HG02981 (cell line): ENCODE data around the gene TDRKH.
"Not testable (repeated sequence)": the region's sequence is repeated elsewhere in the genome, so short reads cannot be mapped to it uniquely, and the experiment has no call there.

Source experiments
- ATAC-seq: cut with Tn5 transposase; IDR thresholded peaks from one replicate; pipeline ENCODE4 v1.9.1; 2021; ENCODE audit warnings: mild to moderate bottlenecking, moderate library complexity; ENCODE audit not compliant: unreplicated experiment

The TDRKH gene

GRCh38 chr1:151768351-151769066 lies 21.8 kb downstream of the TDRKH start:
- ATAC-seq = not testable (repeated sequence)

GRCh38 chr1:151763990-151764389 lies 26.3 kb downstream of the TDRKH start:
- no peak for ATAC-seq

- peak; percentile 97 for ATAC-seq
These were observed 27.1 kb downstream of the TDRKH start, which contains the start of gene MRPL9 for GRCh38 chr1:151762941-151763921. Gene MRPL9, minus strand, starts transcription at chr1:151763496. Its CDS starts 17 bp downstream, at chr1:151763479.

- no peak for ATAC-seq
These were observed 29.5 kb downstream of the TDRKH start for GRCh38 chr1:151760597-151761385.

DNA sequence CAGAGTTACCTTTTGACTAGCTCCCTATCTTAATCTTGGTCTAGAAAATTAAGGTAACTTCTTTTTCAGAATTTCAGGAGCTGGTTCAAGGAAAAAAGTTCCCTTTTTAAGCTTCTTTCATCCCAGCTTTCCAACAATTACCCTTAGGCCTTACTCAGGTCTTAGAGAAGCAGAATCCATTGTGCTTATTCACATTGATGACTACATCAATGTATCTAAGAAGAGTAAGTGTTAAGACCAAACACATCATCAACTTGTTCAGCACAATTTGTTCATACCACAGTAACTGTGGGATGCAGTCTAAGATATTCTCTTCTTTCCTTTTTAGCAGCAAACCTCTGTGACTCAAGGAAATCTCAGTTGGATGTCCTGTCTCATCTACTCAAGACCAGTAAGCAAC lies 31.1 kb downstream of the TDRKH start:
- no peak for ATAC-seq

GRCh38 chr1:151756291-151756690 lies 34.0 kb downstream of the TDRKH start:
- no peak for ATAC-seq

- no peak for ATAC-seq
These were observed 48.8 kb downstream of the TDRKH start for GRCh38 chr1:151741516-151741915.

GRCh38 chr1:151739590-151740355 lies 50.5 kb downstream of the TDRKH start:
- no peak for ATAC-seq

GRCh38 chr1:151737479-151737878 lies 52.8 kb downstream of the TDRKH start:
- ATAC-seq = no peak

DNA sequence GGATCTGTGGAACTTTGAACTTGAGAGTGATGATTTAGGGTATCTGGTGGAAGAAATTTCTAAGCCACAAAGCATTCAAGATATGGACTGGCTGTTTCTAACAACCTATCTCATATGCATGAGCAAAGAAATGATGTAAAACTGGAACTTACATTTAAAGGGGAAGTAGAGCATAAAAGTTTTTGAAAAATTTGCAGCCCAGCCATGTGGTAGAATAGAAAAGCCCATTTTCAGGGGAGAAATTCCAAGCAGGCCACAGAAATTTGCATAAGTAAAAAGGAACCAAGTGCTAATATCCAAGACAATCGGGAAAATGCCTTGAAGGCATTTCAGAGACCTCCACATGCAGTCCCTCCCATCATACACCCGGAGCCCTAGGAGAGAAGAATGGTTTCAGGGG lies 53.3 kb downstream of the TDRKH start:
- no peak for ATAC-seq

- ATAC-seq = not testable (repeated sequence)
These were observed 56.3 kb downstream of the TDRKH start for GRCh38 chr1:151733995-151734394.

- ATAC-seq = no peak
These were observed 57.2 kb downstream of the TDRKH start for GRCh38 chr1:151733126-151733525.

GRCh38 chr1:151729966-151730291 lies 60.4 kb downstream of the TDRKH start:
- ATAC-seq = no peak

DNA sequence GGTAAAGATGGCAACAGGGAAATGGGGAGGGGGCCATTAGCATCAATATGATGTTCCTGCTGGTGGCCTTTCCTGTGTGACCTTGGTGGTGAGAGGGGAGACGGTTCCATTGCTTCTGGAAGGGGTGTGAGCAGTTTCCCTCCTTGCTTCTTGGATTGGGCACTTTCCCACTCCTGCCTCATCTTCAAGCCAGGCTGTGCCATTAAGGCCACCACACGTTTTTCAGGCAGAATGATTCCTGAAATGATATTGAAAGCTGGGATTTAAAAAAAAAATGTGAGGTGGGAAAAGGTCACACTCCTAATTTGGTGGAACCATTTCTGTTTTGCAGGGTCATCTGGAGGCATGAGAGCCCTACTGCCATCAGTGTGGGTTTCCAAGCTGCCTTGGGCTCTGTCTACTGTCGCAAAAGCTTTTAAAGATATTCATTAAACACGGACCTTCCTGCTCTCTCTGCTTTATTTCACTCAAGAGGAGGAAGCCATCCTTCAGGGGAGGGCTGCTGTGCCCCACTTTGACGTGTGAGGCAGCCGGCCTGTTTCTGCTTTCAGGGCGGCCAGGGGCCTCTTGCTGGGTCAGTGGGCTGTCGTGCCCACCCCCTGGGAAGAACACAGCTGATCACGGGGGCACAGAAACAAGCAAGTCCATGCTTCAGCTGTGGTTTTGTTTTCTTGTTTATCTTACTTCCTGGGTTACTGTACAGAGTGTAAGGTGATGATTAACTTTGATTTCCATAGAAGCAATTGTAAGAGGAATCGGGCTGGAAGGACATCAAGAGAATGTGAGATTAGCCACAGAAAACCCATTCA lies 60.9 kb downstream of the TDRKH start:
- ATAC-seq = no peak

DNA sequence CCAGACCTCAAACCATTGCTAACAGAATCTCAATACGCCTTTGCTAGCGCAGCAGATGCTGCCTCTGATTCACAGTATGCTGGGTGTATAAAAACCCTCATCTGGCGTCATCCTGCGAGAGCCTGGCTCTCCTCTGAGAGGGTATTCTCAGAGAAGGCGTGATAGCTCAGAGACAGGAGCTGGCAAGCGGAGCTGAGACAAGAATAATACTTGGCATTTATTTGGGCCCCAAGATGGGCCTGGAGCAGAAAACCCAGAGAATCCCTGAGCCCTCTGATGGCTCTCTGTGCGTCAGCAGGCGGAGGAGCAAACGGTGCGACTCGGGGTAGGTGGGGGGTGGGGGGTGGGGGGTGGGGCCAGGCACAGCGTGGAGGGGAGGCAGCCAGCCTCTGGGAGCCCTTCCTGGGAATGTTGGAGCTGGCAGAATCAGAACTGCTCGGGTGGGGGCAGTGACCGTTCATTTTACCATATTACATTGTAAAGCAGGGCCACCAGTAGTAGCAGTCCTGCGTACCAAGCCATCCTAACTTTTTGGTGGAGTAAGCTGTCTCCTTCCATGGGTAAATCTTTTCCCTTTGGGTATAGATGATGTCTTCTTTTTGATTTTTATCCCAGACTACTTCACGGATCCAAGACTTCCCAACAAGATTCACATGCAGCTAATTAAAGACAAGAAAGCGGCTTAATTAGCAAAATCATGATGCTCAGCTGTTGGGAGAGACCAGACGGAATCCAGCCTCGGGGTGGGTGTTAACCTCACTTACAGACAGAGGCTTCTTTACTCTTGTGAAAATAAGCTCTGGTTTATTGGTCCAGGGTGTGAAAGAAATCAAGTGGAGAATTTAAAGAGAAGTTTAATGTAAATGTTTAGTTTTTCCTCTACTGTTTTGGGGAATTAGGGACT lies 61.9 kb downstream of the TDRKH start:
- no peak for ATAC-seq

DNA sequence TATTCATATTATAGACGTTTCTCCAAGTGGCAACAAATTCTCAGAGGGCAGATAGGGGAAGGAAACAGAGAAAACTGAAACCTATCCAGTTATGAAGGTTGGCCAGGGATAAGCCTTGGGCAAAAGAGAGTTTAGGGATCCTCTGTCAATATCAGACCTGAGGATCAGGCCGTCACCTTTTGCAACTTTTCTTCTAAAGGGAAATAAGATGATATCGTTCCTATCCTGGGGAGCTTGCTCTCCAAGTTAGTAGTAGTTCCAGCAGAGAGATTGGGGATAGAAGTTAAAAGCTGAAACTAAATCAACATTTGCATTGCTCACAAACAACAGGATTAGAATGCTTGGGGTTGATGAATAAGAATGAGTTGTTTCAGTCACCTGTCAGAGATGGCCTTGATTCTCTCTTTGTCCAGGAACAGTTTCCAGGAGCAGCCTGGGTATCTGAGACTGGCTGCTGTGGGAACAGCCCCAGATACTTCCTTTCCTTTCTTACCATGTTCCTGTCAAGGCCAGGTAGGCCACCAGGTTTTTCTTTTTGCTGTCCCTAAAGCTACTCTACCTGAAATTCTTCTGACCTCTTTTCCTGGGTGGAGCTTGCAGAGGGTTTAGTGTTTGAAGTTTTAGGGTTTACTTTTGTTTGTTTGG lies 66.5 kb downstream of the TDRKH start:
- no peak for ATAC-seq
